Measurements from ENCODE around the gene TGFBI.
A peak's percentile ranks its signal among the peaks of the same experiment; 100 is the strongest.

Gene TGFBI

GRCh38 chr5:136015003-136015375 lies 13.8 kb upstream of the TGFBI start:
- Histone ChIP-seq H3K27ac (ENCODE audit: low read length) (peak overlapping the region; percentile 64), H3K9ac (ENCODE audit: low read length in 2 of 2) (no peak overlapping the region), H3K9me3 (ENCODE audit: control insufficient read depth in 2 of 2, low read length in 2 of 2) (no peaks in the 10 kb centered on the region), H3K4me1 (ENCODE audit: control insufficient read depth, insufficient read depth, low read length) (peaks cover 48% of the 10 kb centered on the region), H3K36me3 (ENCODE audit: control insufficient read depth in 2 of 2, insufficient read depth in 2 of 2, low read length in 2 of 2) (no peaks in the 10 kb centered on the region), H3K4me3 (ENCODE audit: low read length in 2 of 2) (peak overlapping the region in 1 of 2 donors; percentile 17), H3K27me3 (ENCODE audit: control insufficient read depth in 1 of 2, insufficient read depth in 2 of 2, low read length in 2 of 2) (no peaks in the 10 kb centered on the region)

DNA sequence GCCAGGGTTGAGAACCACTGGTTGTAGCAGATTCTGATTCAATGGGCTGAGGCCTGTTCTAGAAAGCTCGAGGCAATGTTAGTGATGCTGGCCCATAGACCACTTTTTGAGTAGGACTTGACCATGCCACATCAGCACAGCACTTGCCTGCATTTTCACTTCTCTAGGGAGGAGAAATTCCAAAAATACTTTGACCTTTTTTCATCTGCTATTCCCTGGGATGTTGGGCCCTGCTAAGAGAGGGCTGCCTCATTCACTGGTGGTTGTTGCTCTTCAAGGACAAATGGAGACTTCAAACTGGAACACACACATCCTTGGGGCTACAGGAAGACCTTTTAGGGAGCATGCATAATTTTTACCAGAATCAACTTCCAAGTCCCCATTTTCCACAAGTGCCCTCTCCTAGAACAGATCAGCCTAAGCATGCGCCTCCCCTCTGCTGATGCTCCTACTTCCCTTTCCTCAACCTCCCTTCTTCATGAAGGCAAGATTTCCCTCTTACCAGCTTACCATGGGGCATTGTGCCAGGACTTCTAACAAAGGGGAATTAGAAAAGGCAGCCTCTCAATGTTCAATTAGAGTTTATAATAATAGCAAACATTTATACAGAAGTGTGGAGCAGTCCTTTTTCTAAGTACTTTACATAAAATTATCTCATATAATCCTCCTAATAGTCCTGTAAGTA lies 12.7 kb upstream of the TGFBI start:
- peak overlapping the region; percentile 64 for H3K27ac ChIP-seq (ENCODE audit: low read length)
- no peak overlapping the region for H3K9ac ChIP-seq (ENCODE audit: low read length in 2 of 2)
- no peaks in the 10 kb centered on the region for H3K9me3 ChIP-seq (ENCODE audit: control insufficient read depth in 2 of 2, low read length in 2 of 2)
- no peaks in the 10 kb centered on the region for H3K27me3 ChIP-seq (ENCODE audit: control insufficient read depth in 1 of 2, insufficient read depth in 2 of 2, low read length in 2 of 2)
- no peaks in the 10 kb centered on the region for H3K36me3 ChIP-seq (ENCODE audit: control insufficient read depth in 2 of 2, insufficient read depth in 2 of 2, low read length in 2 of 2)
- H3K4me1 ChIP-seq (ENCODE audit: control insufficient read depth, insufficient read depth, low read length) = peaks cover 56% of the 10 kb centered on the region
- H3K4me3 ChIP-seq (ENCODE audit: low read length in 2 of 2) = no peak overlapping the region

DNA sequence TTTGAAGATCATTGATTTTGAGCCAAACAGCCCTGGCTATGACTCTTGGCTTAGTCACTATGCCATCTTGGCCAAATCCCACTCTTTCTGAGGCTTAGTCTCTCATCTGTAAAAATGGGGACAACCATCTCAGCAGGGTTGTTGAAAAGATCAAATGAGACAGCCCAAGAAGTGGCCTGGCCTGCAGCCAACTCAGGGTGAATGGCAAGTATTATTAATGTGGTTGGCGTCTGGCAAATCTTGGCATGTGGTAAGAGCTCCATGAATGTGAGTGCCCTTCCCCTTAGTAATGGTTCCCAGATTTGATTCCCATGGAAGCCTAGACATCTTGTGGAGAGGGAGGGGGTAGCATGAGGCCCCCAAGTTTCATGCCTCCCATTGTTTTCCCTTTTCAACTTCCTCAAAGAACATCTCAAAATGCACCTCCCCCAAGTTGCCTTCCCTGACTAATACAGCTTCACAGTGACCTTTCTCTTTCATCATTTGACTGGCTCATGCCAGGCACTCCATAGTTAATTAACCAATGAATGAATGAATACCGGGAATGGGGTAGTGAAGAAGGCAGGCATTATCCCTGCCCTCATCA lies 11.8 kb upstream of the TGFBI start:
- Histone ChIP-seq H3K27me3 (ENCODE audit: control insufficient read depth in 1 of 2, insufficient read depth in 2 of 2, low read length in 2 of 2) (no peaks in the 10 kb centered on the region), H3K9ac (ENCODE audit: low read length in 2 of 2) (no peak overlapping the region), H3K4me1 (ENCODE audit: control insufficient read depth, insufficient read depth, low read length) (peaks cover 61% of the 10 kb centered on the region), H3K9me3 (ENCODE audit: control insufficient read depth in 2 of 2, low read length in 2 of 2) (no peaks in the 10 kb centered on the region), H3K4me3 (ENCODE audit: low read length in 2 of 2) (no peak overlapping the region), H3K36me3 (ENCODE audit: control insufficient read depth in 2 of 2, insufficient read depth in 2 of 2, low read length in 2 of 2) (no peaks in the 10 kb centered on the region), H3K27ac (ENCODE audit: low read length) (peak overlapping the region; percentile 31)

DNA sequence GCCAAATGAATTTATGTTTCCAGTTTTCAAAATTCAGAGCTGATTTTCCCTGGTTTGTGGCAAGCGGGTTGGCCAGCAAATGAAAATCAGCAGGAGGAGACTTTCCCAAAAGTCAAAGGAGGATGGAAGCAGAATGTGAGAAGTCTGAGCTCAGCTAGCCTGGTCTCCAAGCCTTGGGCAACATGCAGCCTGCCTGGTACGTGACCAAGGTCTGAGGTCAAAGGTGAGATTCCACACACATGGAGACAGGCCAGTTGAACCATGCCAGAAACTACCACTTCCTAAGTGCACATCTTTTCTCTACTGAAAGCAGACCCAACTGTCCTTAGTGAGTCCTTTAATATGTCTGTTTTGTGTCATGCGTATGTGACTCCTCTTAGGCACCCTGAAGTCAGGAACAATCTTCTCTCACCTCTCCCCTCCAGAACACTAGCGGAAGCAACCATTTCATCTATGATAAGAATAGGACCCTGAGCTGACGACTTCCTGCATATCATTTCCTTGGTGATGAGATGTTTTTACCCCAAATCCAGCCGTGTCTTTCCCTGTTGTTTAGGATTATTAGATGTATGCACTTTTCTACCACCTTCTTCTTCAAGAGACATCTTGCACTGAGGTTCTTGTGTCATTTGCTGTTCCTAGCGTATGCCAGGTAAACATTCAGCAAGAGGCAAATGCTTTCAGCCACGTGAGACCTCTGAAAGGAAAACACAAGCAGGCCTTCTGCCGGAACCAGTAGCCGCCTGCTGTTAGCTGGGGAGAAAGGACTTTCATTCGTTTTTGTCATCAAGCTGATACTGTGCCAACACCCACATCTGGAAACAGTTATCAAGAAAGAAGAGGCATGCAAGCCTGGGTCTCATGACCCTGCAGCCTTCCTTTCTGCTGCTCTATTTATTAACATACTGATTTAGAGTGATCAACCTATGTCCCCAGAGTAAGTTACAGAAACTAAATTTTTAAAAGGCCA lies 9.7 kb upstream of the TGFBI start:
- peak overlapping the region; percentile 80 for H3K27ac ChIP-seq (ENCODE audit: low read length)
- peak overlapping the region in 1 of 2 donors; percentile 54 for H3K9ac ChIP-seq (ENCODE audit: low read length in 2 of 2)

DNA sequence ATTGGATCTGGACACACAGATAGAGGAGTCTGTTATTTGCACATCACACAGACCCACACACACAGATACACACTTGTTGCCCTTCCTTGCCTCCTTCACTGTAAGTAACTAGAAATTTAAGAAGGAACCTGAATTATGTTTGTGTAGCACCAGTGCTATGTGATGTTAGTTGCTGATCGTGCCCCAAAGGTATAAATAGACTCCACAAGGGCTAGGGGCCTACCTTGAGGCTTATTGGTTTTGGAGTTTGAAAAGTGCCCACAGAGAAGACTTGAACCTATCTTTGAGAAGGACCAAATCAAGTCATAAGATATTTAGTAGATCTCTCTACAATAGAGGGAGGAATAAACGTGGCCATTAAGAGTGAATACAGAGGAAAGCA lies 8.8 kb upstream of the TGFBI start:
- H3K36me3 ChIP-seq (ENCODE audit: control insufficient read depth in 2 of 2, insufficient read depth in 2 of 2, low read length in 2 of 2) = no peaks in the 10 kb centered on the region
- peaks cover 62% of the 10 kb centered on the region for H3K4me1 ChIP-seq (ENCODE audit: control insufficient read depth, insufficient read depth, low read length)
- H3K27me3 ChIP-seq (ENCODE audit: control insufficient read depth in 1 of 2, insufficient read depth in 2 of 2, low read length in 2 of 2) = no peaks in the 10 kb centered on the region
- H3K4me3 ChIP-seq (ENCODE audit: low read length in 2 of 2) = peak overlapping the region in 1 of 2 donors; percentile 5
- H3K9me3 ChIP-seq (ENCODE audit: control insufficient read depth in 2 of 2, low read length in 2 of 2) = no peaks in the 10 kb centered on the region
- peak overlapping the region; percentile 42 to 54 for H3K9ac ChIP-seq (ENCODE audit: low read length in 2 of 2)
- peak overlapping the region; percentile 80 for H3K27ac ChIP-seq (ENCODE audit: low read length)

More for the DNA sequence above, 9.7 kb upstream of the TGFBI start:
- no peaks in the 10 kb centered on the region for H3K36me3 ChIP-seq (ENCODE audit: control insufficient read depth in 2 of 2, insufficient read depth in 2 of 2, low read length in 2 of 2)
- H3K9me3 ChIP-seq (ENCODE audit: control insufficient read depth in 2 of 2, low read length in 2 of 2) = no peaks in the 10 kb centered on the region
- peak overlapping the region in 1 of 2 donors; percentile 35 for H3K4me3 ChIP-seq (ENCODE audit: low read length in 2 of 2)
- H3K4me1 ChIP-seq (ENCODE audit: control insufficient read depth, insufficient read depth, low read length) = peaks cover 65% of the 10 kb centered on the region
- no peaks in the 10 kb centered on the region for H3K27me3 ChIP-seq (ENCODE audit: control insufficient read depth in 1 of 2, insufficient read depth in 2 of 2, low read length in 2 of 2)

DNA sequence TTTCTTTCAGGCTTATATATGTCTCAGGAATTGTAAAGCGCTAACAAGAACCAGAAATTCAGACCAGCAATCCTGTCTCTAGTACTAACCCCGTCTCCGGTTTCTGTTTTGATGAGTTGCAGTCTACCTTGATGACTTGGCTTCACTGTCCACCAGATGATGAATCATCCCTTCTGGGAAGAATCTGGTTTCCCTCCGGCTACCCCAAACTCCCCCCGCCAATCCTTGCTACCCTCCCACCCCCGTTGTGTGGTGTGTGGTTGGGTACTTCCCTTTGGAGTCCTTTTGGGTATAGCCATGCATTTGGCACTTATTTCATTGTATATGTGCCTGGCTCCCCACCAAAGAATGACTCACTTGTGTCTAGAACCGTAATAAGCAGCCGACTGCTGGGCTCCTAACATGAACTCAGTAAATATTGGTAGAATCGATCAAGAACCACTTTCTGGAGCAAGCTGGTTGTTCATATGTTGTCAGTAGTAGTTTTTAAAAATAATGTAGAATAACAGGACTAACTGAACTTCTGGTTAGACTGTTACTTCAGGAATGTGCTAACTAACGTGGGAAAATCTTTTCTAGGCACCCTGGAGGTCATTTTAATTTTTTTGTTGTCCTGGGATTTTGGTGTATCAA lies 8.3 kb upstream of the TGFBI start:
- peaks cover 62% of the 10 kb centered on the region for H3K4me1 ChIP-seq (ENCODE audit: control insufficient read depth, insufficient read depth, low read length)

GRCh38 chr5:136021016-136021405 lies 7.8 kb upstream of the TGFBI start:
- Histone ChIP-seq H3K36me3 (ENCODE audit: control insufficient read depth in 2 of 2, insufficient read depth in 2 of 2, low read length in 2 of 2) (no peaks in the 10 kb centered on the region), H3K9ac (ENCODE audit: low read length in 2 of 2) (no peak overlapping the region), H3K9me3 (ENCODE audit: control insufficient read depth in 2 of 2, low read length in 2 of 2) (no peaks in the 10 kb centered on the region), H3K4me1 (ENCODE audit: control insufficient read depth, insufficient read depth, low read length) (peaks cover 65% of the 10 kb centered on the region), H3K4me3 (ENCODE audit: low read length in 2 of 2) (no peak overlapping the region), H3K27ac (ENCODE audit: low read length) (peak overlapping the region; percentile 80), H3K27me3 (ENCODE audit: control insufficient read depth in 1 of 2, insufficient read depth in 2 of 2, low read length in 2 of 2) (no peaks in the 10 kb centered on the region)

More for the DNA sequence above, 8.3 kb upstream of the TGFBI start:
- no peak overlapping the region for H3K4me3 ChIP-seq (ENCODE audit: low read length in 2 of 2)
- no peaks in the 10 kb centered on the region for H3K27me3 ChIP-seq (ENCODE audit: control insufficient read depth in 1 of 2, insufficient read depth in 2 of 2, low read length in 2 of 2)
- H3K9me3 ChIP-seq (ENCODE audit: control insufficient read depth in 2 of 2, low read length in 2 of 2) = no peaks in the 10 kb centered on the region
- no peaks in the 10 kb centered on the region for H3K36me3 ChIP-seq (ENCODE audit: control insufficient read depth in 2 of 2, insufficient read depth in 2 of 2, low read length in 2 of 2)
- H3K9ac ChIP-seq (ENCODE audit: low read length in 2 of 2) = no peak overlapping the region
- H3K27ac ChIP-seq (ENCODE audit: low read length) = peak overlapping the region; percentile 80

DNA sequence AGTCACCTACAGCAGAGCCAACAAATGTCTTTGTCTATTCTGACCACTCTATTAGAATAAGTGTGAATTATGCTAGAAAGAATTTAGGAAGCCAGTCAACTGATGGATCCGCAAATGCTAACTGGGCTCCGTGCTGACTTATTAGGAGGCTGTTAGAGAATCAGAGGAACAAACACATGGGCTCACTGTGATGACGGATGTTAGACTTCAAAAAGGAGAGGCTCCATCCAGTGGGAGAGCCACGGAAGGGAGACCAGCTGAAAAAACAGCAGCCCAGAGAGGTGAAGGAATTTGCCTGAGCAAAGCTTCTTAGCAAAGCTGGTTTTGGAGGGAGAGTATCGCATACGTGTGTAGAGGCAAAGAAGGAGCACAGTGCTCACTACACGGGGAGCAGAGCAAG lies 5.8 kb upstream of the TGFBI start:
- no peaks in the 10 kb centered on the region for H3K36me3 ChIP-seq (ENCODE audit: control insufficient read depth in 2 of 2, insufficient read depth in 2 of 2, low read length in 2 of 2)
- peaks cover 68% of the 10 kb centered on the region for H3K4me1 ChIP-seq (ENCODE audit: control insufficient read depth, insufficient read depth, low read length)
- H3K27ac ChIP-seq (ENCODE audit: low read length) = no peak overlapping the region
- no peaks in the 10 kb centered on the region for H3K27me3 ChIP-seq (ENCODE audit: control insufficient read depth in 1 of 2, insufficient read depth in 2 of 2, low read length in 2 of 2)
- no peaks in the 10 kb centered on the region for H3K9me3 ChIP-seq (ENCODE audit: control insufficient read depth in 2 of 2, low read length in 2 of 2)
- no peak overlapping the region for H3K9ac ChIP-seq (ENCODE audit: low read length in 2 of 2)
- H3K4me3 ChIP-seq (ENCODE audit: low read length in 2 of 2) = no peak overlapping the region

DNA sequence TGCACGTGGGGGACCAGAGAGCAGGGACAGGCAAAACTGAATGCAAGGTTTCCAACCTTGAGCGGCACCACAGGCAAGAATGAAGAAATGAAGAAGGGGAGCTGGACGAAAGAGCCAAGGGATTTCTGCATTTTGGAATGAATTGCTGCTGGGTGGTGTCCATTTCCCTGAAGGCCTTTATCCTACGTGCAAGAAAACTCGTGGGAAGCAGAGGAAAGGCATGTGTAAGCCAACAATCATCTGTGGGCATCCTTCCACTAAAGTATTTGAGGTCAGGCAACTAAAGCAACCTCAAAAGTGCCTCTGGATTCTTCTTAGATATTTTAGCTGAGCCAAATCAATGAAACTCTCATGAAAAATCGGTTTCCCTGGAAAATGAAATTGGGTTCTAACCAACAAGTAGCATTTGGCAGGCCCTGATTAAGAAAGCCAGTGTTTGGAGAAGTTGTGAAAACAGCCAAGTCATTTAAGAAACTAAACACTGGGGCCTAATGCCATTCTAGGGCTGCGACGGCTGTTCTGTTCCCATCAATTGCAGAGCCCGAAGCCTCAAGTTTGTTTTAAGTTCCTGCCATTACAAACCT lies 4.7 kb upstream of the TGFBI start:
- H3K27ac ChIP-seq (ENCODE audit: low read length) = peak overlapping the region; percentile 49
- no peak overlapping the region for H3K4me3 ChIP-seq (ENCODE audit: low read length in 2 of 2)
- peaks cover 73% of the 10 kb centered on the region for H3K4me1 ChIP-seq (ENCODE audit: control insufficient read depth, insufficient read depth, low read length)
- no peak overlapping the region for H3K9ac ChIP-seq (ENCODE audit: low read length in 2 of 2)
- H3K9me3 ChIP-seq (ENCODE audit: control insufficient read depth in 2 of 2, low read length in 2 of 2) = no peaks in the 10 kb centered on the region
- no peaks in the 10 kb centered on the region for H3K27me3 ChIP-seq (ENCODE audit: control insufficient read depth in 1 of 2, insufficient read depth in 2 of 2, low read length in 2 of 2)
- H3K36me3 ChIP-seq (ENCODE audit: control insufficient read depth in 2 of 2, insufficient read depth in 2 of 2, low read length in 2 of 2) = no peaks in the 10 kb centered on the region

DNA sequence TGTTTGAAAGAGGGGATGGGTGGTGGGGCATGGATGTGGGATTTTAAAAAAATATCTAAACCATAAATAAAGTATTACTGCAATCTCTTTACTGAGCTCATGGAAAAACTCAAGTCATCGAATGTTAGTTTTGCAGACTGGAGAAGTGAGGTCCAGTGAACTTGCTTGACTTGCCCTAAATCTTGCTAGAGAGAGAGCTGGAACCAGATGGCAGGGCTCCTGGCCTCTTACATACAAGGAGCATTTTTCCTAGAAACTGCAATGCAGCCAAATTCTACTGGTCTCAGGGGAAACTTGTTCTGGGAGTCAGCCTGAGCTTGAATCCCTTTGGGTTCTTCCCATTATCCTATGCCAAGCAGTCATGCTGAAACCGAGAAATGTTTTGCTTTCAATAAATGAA lies 2.9 kb upstream of the TGFBI start:
- Histone ChIP-seq H3K9me3 (ENCODE audit: control insufficient read depth in 2 of 2, low read length in 2 of 2) (no peaks in the 10 kb centered on the region), H3K27me3 (ENCODE audit: control insufficient read depth in 1 of 2, insufficient read depth in 2 of 2, low read length in 2 of 2) (no peaks in the 10 kb centered on the region), H3K4me3 (ENCODE audit: low read length in 2 of 2) (no peak overlapping the region), H3K4me1 (ENCODE audit: control insufficient read depth, insufficient read depth, low read length) (peaks cover 74% of the 10 kb centered on the region), H3K9ac (ENCODE audit: low read length in 2 of 2) (peak overlapping the region in 1 of 2 donors; percentile 29), H3K27ac (ENCODE audit: low read length) (peak overlapping the region; percentile 46), H3K36me3 (ENCODE audit: control insufficient read depth in 2 of 2, insufficient read depth in 2 of 2, low read length in 2 of 2) (no peaks in the 10 kb centered on the region)
